GM12891 (cell line): ENCODE data around the gene PTPN3.
"Not testable (repeated sequence)": the region's sequence is repeated elsewhere in the genome, so short reads cannot be mapped to it uniquely, and the experiment has no call there.

Source experiments
- POLR2A ChIP-seq: IDR thresholded peaks from 2 replicates; pipeline ENCODE4 v1.6.1; 2011; ENCODE audit warnings: low read depth, low read length, control low read depth
- POLR2AphosphoS5 ChIP-seq: IDR thresholded peaks from 2 replicates; pipeline ENCODE4 v1.6.1; 2011; ENCODE audit warnings: low read depth, low read length, control low read depth
- POU2F2 ChIP-seq: IDR thresholded peaks from 2 replicates; pipeline ENCODE4 v1.6.1; 2011; ENCODE audit warnings: low read depth, mild to moderate bottlenecking, control low read depth, low read length, moderate library complexity
- SPI1 ChIP-seq: IDR thresholded peaks from 2 replicates; pipeline ENCODE4 v1.6.1; 2011; ENCODE audit warnings: low read depth, low read length, control low read depth

DNA sequence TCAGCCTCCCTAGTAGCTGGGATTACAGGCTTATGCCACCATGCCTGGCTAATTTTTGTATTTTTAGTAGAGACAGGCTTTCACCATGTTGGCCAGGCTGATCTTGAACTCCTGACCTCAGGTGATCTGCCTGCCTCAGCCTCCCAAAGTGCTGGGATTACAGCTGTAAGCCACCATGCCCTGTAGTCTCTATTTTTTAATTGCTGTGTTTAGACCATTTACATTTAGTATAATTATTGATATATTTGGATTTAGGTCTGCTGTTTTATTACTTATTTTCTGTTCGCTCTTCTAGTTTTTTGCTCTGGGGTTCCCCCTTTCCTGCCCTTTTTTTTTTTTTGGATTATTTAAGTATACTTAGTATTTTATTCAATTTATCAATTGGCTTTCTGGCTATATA is 46.8 kb upstream of the PTPN3 start:
- TF ChIP-seq SPI1, POU2F2, POLR2A, POLR2AphosphoS5: not testable (repeated sequence)
